Measurements from ENCODE around the gene NPAS3. TPM values are rescaled to one million over a fixed set of nuclear protein-coding genes. Genes with fewer than 3 reads are reported as not detected.

NPAS3 gene
- total and polyA plus RNA-seq, 8 donors = 0.09 to 0.79 (median 0.56) TPM

DNA sequence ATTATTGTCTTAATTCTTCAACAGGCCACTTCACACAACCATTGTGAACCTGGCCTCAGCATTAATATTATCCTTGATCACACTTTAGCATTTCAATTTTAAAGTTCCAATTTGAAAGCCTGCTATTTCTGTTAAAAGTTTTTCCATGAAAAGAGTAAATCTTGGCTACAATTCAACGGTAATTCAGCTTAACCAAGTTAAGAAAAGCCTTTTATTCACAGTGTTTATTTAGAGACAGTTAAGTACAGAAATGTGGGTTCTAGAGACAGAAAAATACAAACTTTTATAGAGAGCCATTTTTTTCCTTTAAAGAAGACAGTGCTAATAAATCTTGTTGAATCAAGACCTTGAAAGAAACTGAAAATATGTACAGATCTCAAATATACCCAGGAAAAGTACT is 103.9 kb downstream of the NPAS3 start:
- Histone ChIP-seq H3K9me3 (peaks cover 0 to 12% of the 10 kb centered on the region in 2 donors), H3K4me3 (no peak overlapping the region), H3K36me3 (no peaks in the 10 kb centered on the region), H3K4me1 (no peaks in the 10 kb centered on the region), H3K27me3 (no peaks in the 10 kb centered on the region), H3K27ac (no peak overlapping the region)
- DNase-seq = no peak
- intact Hi-C loops (cut with DNase I) = no loop called here
- ATAC-seq = no peak
- no peak for TF ChIP-seq CTCF (IDR thresholded peaks at IDR 0.05)

- intact Hi-C loops (cut with DNase I) = no loop called here
- H3K9me3 ChIP-seq = peaks cover 0 to 12% of the 10 kb centered on the region in 2 donors
- H3K27me3 ChIP-seq = no peaks in the 10 kb centered on the region
- ATAC-seq (no peak), DNase-seq (no peak)
- H3K4me3 ChIP-seq = no peak overlapping the region
- H3K4me1 ChIP-seq = no peaks in the 10 kb centered on the region
- no peaks in the 10 kb centered on the region for H3K36me3 ChIP-seq
- TF ChIP-seq CTCF (IDR thresholded peaks at IDR 0.05) = no peak
- no peak overlapping the region for H3K27ac ChIP-seq
Measured at GRCh38 chr14:33045760-33046159, 107.1 kb downstream of the NPAS3 start.

GRCh38 chr14:33052943-33053342 is 114.3 kb downstream of the NPAS3 start:
- Histone ChIP-seq H3K4me1 (no peaks in the 10 kb centered on the region), H3K9me3 (no peaks in the 10 kb centered on the region), H3K27ac (no peak overlapping the region), H3K27me3 (no peaks in the 10 kb centered on the region), H3K4me3 (no peak overlapping the region), H3K36me3 (no peaks in the 10 kb centered on the region)
- no peak for ATAC-seq
- no peak for DNase-seq
- no peak for TF ChIP-seq CTCF (IDR thresholded peaks at IDR 0.05)
- intact Hi-C loops (cut with DNase I) = no loop called here

DNA sequence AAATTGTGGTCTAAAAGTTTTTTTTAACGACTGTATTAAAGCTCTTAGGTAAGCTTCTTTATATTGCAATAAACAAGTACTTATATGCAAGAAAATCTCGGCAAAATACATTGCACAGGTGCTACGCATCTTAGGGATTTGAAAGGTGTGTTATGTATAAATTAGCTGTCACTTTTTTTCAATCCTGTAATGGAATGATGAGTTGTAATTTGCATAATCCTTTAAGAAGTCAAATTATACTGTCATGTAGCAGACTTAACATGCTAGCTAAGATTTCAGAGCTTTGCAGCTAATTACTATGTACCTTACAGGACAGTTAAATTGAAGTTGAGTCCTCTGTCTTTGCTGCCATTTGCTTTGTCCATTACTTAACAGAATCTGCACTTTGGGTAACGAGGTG is 117.5 kb downstream of the NPAS3 start:
- intact Hi-C loops (cut with DNase I) = no loop called here
- no peaks in the 10 kb centered on the region for H3K4me1 ChIP-seq
- H3K27me3 ChIP-seq = no peaks in the 10 kb centered on the region
- ATAC-seq = no peak
- H3K36me3 ChIP-seq = no peaks in the 10 kb centered on the region
- no peaks in the 10 kb centered on the region for H3K9me3 ChIP-seq
- no peak for TF ChIP-seq CTCF (IDR thresholded peaks at IDR 0.05)
- H3K4me3 ChIP-seq = no peak overlapping the region
- no peak for DNase-seq
- no peak overlapping the region for H3K27ac ChIP-seq

GRCh38 chr14:33057585-33057984 is 118.9 kb downstream of the NPAS3 start:
- no peaks in the 10 kb centered on the region for H3K36me3 ChIP-seq
- intact Hi-C loops (cut with DNase I) = no loop called here
- no peaks in the 10 kb centered on the region for H3K9me3 ChIP-seq
- no peak overlapping the region for H3K4me3 ChIP-seq
- no peak overlapping the region for H3K27ac ChIP-seq
- TF ChIP-seq CTCF (IDR thresholded peaks at IDR 0.05) = no peak
- no peaks in the 10 kb centered on the region for H3K4me1 ChIP-seq
- no peaks in the 10 kb centered on the region for H3K27me3 ChIP-seq
- ATAC-seq = no peak
- DNase-seq = no peak

All from left lung (tissue), 10 donors.